HuH-7 (cell line): ENCODE data around the gene TRIO.

Experiments used
- DNase-seq: peaks from one replicate; pipeline ENCODE4 v3.0.0; 2011; ENCODE audit warnings: low spot score

Gene TRIO

GRCh38 chr5:14247054-14247386 lies 103.9 kb downstream of the TRIO start:
- no peak for DNase-seq

- no peak for DNase-seq
Measured at GRCh38 chr5:14249258-14250082, 106.3 kb downstream of the TRIO start.

- DNase-seq = no peak
Measured at GRCh38 chr5:14250084-14250695, 107.0 kb downstream of the TRIO start.

- DNase-seq = no peak
Measured at GRCh38 chr5:14250748-14251701, 107.9 kb downstream of the TRIO start.

GRCh38 chr5:14251733-14252132 lies 108.6 kb downstream of the TRIO start:
- DNase-seq = no peak

- DNase-seq = no peak
Measured at GRCh38 chr5:14252793-14253192, 109.7 kb downstream of the TRIO start.

- DNase-seq = no peak
Measured at GRCh38 chr5:14254686-14255085, 111.5 kb downstream of the TRIO start.

- no peak for DNase-seq
Measured at GRCh38 chr5:14256026-14256690, 113.0 kb downstream of the TRIO start.

GRCh38 chr5:14256756-14257393 lies 113.7 kb downstream of the TRIO start:
- no peak for DNase-seq

- no peak for DNase-seq
Measured at GRCh38 chr5:14257995-14258403, 114.9 kb downstream of the TRIO start.

- DNase-seq = no peak
Measured at GRCh38 chr5:14258840-14259239, 115.7 kb downstream of the TRIO start.

GRCh38 chr5:14260637-14261036 lies 117.5 kb downstream of the TRIO start:
- no peak for DNase-seq

- no peak for DNase-seq
Measured at GRCh38 chr5:14261235-14261634, 118.1 kb downstream of the TRIO start.

GRCh38 chr5:14261856-14262611 lies 118.9 kb downstream of the TRIO start:
- no peak for DNase-seq

- no peak for DNase-seq
Measured at GRCh38 chr5:14263113-14263512, 120.0 kb downstream of the TRIO start.

GRCh38 chr5:14263699-14264098 lies 120.6 kb downstream of the TRIO start:
- no peak for DNase-seq

- DNase-seq = peak; percentile 71
Measured at GRCh38 chr5:14264605-14265316, 121.6 kb downstream of the TRIO start.

- no peak for DNase-seq
Measured at GRCh38 chr5:14265570-14265969, 122.4 kb downstream of the TRIO start.

GRCh38 chr5:14266171-14266570 lies 123.0 kb downstream of the TRIO start:
- DNase-seq = no peak

- no peak for DNase-seq
Measured at GRCh38 chr5:14266686-14267085, 123.5 kb downstream of the TRIO start.
